HepG2 (cell line): ENCODE measurements around the gene ADARB2. TPM values are rescaled to one million over a fixed set of nuclear protein-coding genes. Genes with fewer than 3 reads are reported as not detected.
A peak's percentile ranks its signal among the peaks of the same experiment; 100 is the strongest.

Source experiments
- BRD4 ChIP-seq: sonication (generic); formaldehyde crosslinking; IDR thresholded peaks from 2 replicates; pipeline ENCODE4 v1.4.0; 2020; ENCODE audit warnings: missing genetic modification reagents
- FOXA1 ChIP-seq, 2 experiments: fragments of 450-650 bp in 1 of 2; sonication (generic) in 1 of 2; formaldehyde crosslinking in 1 of 2; IDR thresholded peaks; 2 replicates each; pipeline versions ENCODE4 v1.4.0 to v1.6.1; 2016 to 2020; ENCODE audit warnings: missing genetic modification reagents in 1 of 2
- HOXA7 ChIP-seq: sonication (generic); formaldehyde crosslinking; IDR thresholded peaks from 2 replicates; pipeline ENCODE4 v1.8.1; 2022; ENCODE audit warnings: mild to moderate bottlenecking, missing genetic modification reagents, moderate library complexity
- NFATC3 ChIP-seq: sonication (generic); formaldehyde crosslinking; IDR thresholded peaks from 2 replicates; pipeline ENCODE4 v1.5.1; 2020; ENCODE audit warnings: mild to moderate bottlenecking, missing genetic modification reagents
- PLRG1 ChIP-seq: fragments of 450-650 bp; conservative IDR thresholded peaks from 2 replicates; pipeline ENCODE4 v1.6.1; 2016
- PREB ChIP-seq: sonication (generic); formaldehyde crosslinking; IDR thresholded peaks from 2 replicates; pipeline ENCODE4 v1.4.0; 2020; ENCODE audit warnings: missing genetic modification reagents
- RAD21 ChIP-seq: fragments of 450-650 bp; formaldehyde crosslinking; IDR thresholded peaks from 2 replicates; pipeline ENCODE4 v1.5.0; 2020; ENCODE audit warnings: mild to moderate bottlenecking
- SMC3 ChIP-seq: IDR thresholded peaks from 2 replicates; pipeline ENCODE4 v1.6.1; 2011; ENCODE audit warnings: low read length, improper control_type of control experiment
- SNAPC4 ChIP-seq: sonication (generic); formaldehyde crosslinking; IDR thresholded peaks from 2 replicates; pipeline ENCODE4 v1.4.0; 2020; ENCODE audit warnings: mild to moderate bottlenecking, missing genetic modification reagents
- SOX5 ChIP-seq: IDR thresholded peaks from 2 replicates; pipeline ENCODE4 v1.6.1; 2016; ENCODE audit warnings: borderline replicate concordance
- THYN1 ChIP-seq: sonication (generic); formaldehyde crosslinking; IDR thresholded peaks from 2 replicates; pipeline ENCODE4 v1.8.1; 2023; ENCODE audit warnings: low read depth, mild to moderate bottlenecking, moderate library complexity, missing genetic modification reagents, borderline replicate concordance
- U2AF2 ChIP-seq: fragments of 200-400 bp; formaldehyde crosslinking; IDR thresholded peaks from 2 replicates; pipeline ENCODE4 v1.6.1; 2017; ENCODE audit warnings: low read depth, mild to moderate bottlenecking, low read length
- ZFP82 ChIP-seq: sonication (generic); formaldehyde crosslinking; IDR thresholded peaks from 2 replicates; pipeline ENCODE4 v1.5.1; 2020; ENCODE audit warnings: mild to moderate bottlenecking, missing genetic modification reagents, borderline replicate concordance
- ZIK1 ChIP-seq: sonication (generic); formaldehyde crosslinking; IDR thresholded peaks from 2 replicates; pipeline ENCODE4 v1.5.0; 2020; ENCODE audit warnings: mild to moderate bottlenecking, low read depth, missing genetic modification reagents, borderline replicate concordance
- ZNF552 ChIP-seq: sonication (generic); formaldehyde crosslinking; IDR thresholded peaks from 2 replicates; pipeline ENCODE4 v1.9.0; 2022; ENCODE audit warnings: missing genetic modification reagents, mild to moderate bottlenecking, borderline replicate concordance
- ZNF639 ChIP-seq: conservative IDR thresholded peaks from 2 replicates; pipeline ENCODE4 v1.6.1; 2018; ENCODE audit warnings: missing genetic modification reagents
- polyA plus RNA-seq, 8 experiments: library from polyadenylated mRNA; depleted of rRNA in 3 of 8; stranded (reverse) in 7 of 8; unstranded in 1 of 8; fragments of >200 nt; fragmentation: Illumina TruSeq in 4 of 8; extraction: Trizol in 4 of 8; gene quantifications; 2 replicates each; pipeline versions ENCODE4 v1.2.1 to v1.2.3, GENCODE V29; 2011 to 2016; ENCODE audit warnings: low read depth in 4 of 8, missing spikeins in 1 of 8, mixed read lengths in 1 of 8; ENCODE audit not compliant: insufficient read depth in 1 of 8
- total RNA-seq, 5 experiments: library from RNA; depleted of rRNA; stranded (reverse); fragments of >200 nt; fragmentation: Illumina TruSeq; extraction: Trizol; gene quantifications; 2 replicates each; pipeline ENCODE4 v1.2.3, GENCODE V29; 2016; ENCODE audit warnings: low read depth in 1 of 5
- TF ChIP-seq, protein P1 (sequence below): sonication (generic); formaldehyde crosslinking; IDR thresholded peaks from 2 replicates; pipeline ENCODE4 v1.5.0; 2020; ENCODE audit warnings: missing genetic modification reagents
- TF ChIP-seq, protein P2 (sequence below): sonication (generic); formaldehyde crosslinking; IDR thresholded peaks from 2 replicates; pipeline ENCODE4 v1.4.0; 2020; ENCODE audit warnings: low read depth, mild to moderate bottlenecking, missing genetic modification reagents

Gene ADARB2
- total and polyA plus RNA-seq, 2 of the 13 experiments (the other 11 are each of a cell fraction or from before 2014, with no cell fraction given), result not detected

DNA sequence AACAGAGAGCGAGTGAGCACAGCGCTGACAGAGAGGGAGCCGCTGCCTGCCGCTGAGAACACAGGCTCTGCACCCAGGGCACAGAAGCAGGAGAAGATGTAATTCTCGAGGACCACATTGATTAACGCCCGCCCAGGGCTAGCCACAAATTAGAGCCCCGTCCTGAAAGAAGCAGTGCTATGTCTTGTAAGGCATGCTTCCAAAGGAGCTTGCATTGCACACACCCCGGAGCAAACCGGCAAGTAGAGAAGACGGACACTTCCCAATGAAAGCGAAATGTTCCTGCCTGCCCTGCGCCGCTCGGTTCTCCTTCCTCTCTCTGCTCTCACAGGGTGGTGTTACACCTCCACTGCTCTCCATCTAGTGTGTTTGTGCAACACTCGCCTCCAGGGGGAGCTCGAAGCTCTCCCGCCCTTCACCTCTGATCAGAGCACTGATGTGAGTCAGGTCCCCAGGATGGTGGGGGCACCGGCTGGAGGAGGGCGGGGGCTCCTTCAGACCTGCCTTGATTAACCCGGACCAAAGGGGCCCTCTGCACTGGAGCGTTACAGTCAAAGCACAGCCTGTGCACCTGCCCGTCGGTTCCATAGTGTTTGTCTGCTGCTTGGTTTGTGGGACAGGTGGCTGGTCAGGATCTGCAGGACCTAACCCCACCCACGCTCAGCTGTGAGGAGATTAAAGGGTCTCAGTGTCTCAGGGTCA lies 316.5 kb downstream of the ADARB2 start (continued):
- no peak for TF ChIP-seq FOXA1 (IDR thresholded peaks at IDR 0.05)
- TF ChIP-seq FOXA1 (CRISPR knock-in tag; IDR thresholded peaks at IDR 0.05), result 0 out of 2 replicates have a peak, but pooled peaks have one; percentile 17
- no peak for TF ChIP-seq THYN1 (CRISPR knock-in tag)
- TF ChIP-seq PREB (CRISPR knock-in tag), result no peak
- TF ChIP-seq ZNF552, result no peak
- no peak for TF ChIP-seq HOXA7
- TF ChIP-seq SOX5 (CRISPR knock-in tag), result no peak
- TF ChIP-seq NFATC3 (CRISPR knock-in tag), result no peak
- no peak for TF ChIP-seq BRD4
- no peak for TF ChIP-seq PLRG1
- TF ChIP-seq SMC3, result peak; percentile 45; the same call in 1 of the 2 replicates
- no peak for TF ChIP-seq U2AF2
- no peak for TF ChIP-seq ZNF639 (CRISPR knock-in tag)
- TF ChIP-seq, protein P1, sequence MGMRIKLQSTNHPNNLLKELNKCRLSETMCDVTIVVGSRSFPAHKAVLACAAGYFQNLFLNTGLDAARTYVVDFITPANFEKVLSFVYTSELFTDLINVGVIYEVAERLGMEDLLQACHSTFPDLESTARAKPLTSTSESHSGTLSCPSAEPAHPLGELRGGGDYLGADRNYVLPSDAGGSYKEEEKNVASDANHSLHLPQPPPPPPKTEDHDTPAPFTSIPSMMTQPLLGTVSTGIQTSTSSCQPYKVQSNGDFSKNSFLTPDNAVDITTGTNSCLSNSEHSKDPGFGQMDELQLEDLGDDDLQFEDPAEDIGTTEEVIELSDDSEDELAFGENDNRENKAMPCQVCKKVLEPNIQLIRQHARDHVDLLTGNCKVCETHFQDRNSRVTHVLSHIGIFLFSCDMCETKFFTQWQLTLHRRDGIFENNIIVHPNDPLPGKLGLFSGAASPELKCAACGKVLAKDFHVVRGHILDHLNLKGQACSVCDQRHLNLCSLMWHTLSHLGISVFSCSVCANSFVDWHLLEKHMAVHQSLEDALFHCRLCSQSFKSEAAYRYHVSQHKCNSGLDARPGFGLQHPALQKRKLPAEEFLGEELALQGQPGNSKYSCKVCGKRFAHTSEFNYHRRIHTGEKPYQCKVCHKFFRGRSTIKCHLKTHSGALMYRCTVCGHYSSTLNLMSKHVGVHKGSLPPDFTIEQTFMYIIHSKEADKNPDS (CRISPR knock-in tag), result no peak
- TF ChIP-seq ZIK1 (CRISPR knock-in tag), result no peak
- no peak for TF ChIP-seq ZFP82 (CRISPR knock-in tag)
- TF ChIP-seq, protein P2, sequence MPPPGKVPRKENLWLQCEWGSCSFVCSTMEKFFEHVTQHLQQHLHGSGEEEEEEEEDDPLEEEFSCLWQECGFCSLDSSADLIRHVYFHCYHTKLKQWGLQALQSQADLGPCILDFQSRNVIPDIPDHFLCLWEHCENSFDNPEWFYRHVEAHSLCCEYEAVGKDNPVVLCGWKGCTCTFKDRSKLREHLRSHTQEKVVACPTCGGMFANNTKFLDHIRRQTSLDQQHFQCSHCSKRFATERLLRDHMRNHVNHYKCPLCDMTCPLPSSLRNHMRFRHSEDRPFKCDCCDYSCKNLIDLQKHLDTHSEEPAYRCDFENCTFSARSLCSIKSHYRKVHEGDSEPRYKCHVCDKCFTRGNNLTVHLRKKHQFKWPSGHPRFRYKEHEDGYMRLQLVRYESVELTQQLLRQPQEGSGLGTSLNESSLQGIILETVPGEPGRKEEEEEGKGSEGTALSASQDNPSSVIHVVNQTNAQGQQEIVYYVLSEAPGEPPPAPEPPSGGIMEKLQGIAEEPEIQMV (CRISPR knock-in tag), result no peak
- TF ChIP-seq SNAPC4, result no peak
- TF ChIP-seq RAD21, result no peak; the same call in 1 of the 2 replicates
